Measurements from ENCODE around the gene ZC2HC1B.

DNA sequence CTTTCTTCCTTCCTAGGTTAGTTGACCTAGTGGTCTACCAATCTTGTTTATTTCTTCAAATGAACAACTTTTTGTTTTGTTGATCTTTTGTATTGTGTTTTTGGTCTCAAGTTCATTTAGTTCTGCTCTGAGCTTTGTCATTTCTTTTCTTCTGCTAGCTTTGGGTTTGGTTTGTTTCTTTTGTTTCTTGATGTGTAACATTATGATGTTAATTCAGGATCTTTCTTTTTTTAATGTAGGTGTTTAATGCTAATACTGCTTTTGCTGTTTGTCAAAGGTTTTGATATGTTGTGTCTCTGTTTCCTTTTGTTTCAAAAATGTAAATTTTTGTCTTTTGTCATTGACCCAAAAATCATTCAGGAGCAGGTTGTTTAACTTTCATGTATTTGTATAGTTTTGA lies 65.7 kb downstream of the ZC2HC1B start:
- TF ChIP-seq MAX (IDR thresholded peaks at IDR 0.05) (no peak), CTCF (IDR thresholded peaks at IDR 0.05; ENCODE audit: control extremely low read depth in 1 of 3, insufficient read depth in 1 of 3, low read depth in 1 of 3, low read length in 3 of 3) (no peak), TAF7 (optimal IDR thresholded peaks at IDR 0.05; ENCODE audit: borderline replicate concordance, low read depth, low read length) (no peak), RBBP5 (IDR thresholded peaks at IDR 0.05; ENCODE audit: borderline replicate concordance, low read depth, low read length) (no peak), JUN (IDR thresholded peaks at IDR 0.05; ENCODE audit: low read depth, low read length) (no peak), GTF2F1 (IDR thresholded peaks at IDR 0.05; ENCODE audit: borderline replicate concordance, low read depth, low read length) (no peak), GABPA (IDR thresholded peaks at IDR 0.05; ENCODE audit: borderline replicate concordance, insufficient read depth, low read length) (no peak), RFX5 (IDR thresholded peaks at IDR 0.05; ENCODE audit: borderline replicate concordance, low read depth, low read length) (no peak), CHD2 (IDR thresholded peaks at IDR 0.05; ENCODE audit: low read length) (no peak), EZH2 (IDR thresholded peaks at IDR 0.05; ENCODE audit: low read depth, low read length, severe bottlenecking) (no peak), PHF8 (conservative IDR thresholded peaks at IDR 0.05; ENCODE audit: low read depth, low read length) (no peak)
